ENCODE data around the gene LRRTM3.

The LRRTM3 gene

GRCh38 chr10:67036808-67037207, 111.0 kb downstream of the LRRTM3 start:
- DNase-seq = no peak

DNA sequence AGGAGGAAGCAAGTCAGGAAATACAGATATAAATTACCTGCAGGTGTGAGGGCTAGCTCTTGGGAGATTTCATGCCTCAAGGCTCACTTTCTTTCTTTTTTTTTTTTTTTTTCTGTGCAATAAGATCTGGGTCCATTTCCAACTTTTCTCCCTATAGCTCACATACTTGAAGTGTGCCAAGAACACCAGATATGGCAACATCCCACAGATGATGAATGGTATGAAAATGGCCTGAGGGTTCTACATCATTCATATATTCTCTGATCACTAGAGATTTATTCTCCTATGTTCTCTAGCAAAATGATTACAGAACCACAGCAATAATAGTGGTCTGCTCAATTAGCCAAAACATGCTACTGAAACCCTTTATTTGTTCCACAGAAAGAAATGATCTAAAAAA, 117.2 kb downstream of the LRRTM3 start:
- no peak for DNase-seq

GRCh38 chr10:67045404-67045803, 119.6 kb downstream of the LRRTM3 start:
- DNase-seq = no peak

DNA sequence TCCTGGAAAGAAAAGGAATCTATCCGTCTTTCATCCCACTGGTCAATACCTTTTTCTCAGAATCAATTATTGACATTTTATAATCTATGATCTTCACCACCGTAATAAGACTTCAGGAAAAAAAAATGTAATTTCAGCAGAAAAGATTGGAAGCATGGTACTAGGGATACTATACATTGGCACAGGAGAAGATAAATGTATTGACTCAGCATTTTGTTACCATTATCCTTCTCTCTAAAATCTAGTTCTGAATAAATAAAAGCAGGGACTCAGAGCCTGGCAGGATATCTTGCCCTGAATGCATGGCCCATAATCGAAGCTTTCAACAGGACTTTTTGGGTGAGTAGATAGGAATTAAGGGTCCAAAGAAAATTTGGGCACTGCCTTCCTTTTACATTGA, 120.7 kb downstream of the LRRTM3 start:
- DNase-seq = no peak

DNA sequence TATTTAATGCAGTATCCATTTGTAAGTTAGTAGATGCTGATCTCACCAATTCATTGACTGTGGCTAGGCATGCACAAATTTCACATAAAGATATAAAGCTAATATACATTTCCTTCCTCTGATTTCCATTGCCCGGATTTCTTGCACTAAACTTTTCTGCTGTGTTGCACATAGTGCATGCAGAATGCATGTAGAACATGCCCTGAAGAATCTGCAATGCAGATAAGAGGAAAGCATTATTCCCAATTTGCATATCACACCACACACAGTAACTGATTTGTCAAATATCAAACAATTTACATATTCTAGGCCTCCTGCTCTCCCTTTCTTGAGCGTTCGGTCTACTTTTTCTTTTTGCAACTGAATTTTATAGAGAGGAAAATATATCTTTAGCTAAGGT, 124.2 kb downstream of the LRRTM3 start:
- no peak for DNase-seq

DNA sequence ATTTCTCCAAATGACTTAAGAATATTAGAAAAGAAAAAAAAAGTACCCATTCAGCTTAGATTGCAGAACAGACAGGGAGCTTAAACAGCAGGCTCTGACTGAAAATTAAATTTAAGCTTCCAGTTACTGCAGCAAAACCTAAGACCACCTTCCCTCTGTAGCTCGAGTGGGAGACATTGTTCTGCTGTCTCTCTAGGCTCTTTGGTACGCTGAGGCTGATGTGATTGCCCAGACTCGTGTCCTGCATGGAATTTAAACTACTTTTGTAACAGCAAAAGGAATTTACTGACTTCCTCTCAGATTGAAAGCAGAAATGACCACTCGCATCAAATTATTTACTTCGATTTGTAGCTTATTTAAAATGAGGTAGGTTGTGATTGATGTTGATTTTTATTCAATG, 124.6 kb downstream of the LRRTM3 start:
- DNase-seq = no peak

DNA sequence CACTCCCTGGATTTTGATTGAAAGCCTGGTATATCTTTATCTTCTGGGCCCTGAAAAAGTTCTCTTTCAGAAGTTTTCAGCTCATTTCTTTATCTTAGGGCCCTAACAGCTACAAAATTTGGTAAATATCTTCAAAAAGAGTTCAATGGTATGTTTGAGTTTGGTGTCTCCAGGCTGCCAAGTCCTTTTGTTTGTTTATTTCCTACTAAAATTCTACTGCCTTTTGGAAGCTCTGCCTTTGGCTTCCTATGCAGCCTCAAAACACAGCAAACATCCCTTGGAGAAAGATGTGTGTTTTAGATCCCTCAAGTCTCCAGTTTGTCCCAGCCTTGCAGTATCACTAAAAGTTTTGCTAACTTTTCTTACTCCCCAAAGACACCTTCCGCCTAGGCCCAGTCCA, 146.8 kb downstream of the LRRTM3 start:
- DNase-seq = no peak

- no peak for DNase-seq
Measured at GRCh38 chr10:67075491-67075971, 149.7 kb downstream of the LRRTM3 start.

GRCh38 chr10:67076144-67076543, 150.3 kb downstream of the LRRTM3 start:
- DNase-seq = no peak

DNA sequence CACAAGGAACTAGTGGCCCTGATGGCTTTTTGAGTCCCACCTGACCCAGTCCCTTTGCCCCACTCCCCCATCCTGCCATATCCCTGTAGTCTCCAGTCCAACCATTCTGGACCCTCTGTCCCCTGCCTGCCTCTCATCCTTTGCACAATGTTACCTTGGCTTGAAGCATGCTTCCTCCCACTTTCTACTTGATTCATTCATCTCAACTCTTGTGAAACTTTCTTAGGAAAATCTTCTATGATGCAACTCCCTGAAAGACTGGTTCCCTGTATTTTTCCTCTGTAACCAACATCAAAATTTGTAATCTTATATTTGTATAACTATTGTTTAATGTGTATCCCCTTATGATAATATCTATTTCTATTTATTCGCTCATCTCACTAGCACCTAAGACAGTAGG, 151.5 kb downstream of the LRRTM3 start:
- DNase-seq = no peak

- DNase-seq = no peak
Measured at GRCh38 chr10:67079126-67079525, 153.3 kb downstream of the LRRTM3 start.

DNA sequence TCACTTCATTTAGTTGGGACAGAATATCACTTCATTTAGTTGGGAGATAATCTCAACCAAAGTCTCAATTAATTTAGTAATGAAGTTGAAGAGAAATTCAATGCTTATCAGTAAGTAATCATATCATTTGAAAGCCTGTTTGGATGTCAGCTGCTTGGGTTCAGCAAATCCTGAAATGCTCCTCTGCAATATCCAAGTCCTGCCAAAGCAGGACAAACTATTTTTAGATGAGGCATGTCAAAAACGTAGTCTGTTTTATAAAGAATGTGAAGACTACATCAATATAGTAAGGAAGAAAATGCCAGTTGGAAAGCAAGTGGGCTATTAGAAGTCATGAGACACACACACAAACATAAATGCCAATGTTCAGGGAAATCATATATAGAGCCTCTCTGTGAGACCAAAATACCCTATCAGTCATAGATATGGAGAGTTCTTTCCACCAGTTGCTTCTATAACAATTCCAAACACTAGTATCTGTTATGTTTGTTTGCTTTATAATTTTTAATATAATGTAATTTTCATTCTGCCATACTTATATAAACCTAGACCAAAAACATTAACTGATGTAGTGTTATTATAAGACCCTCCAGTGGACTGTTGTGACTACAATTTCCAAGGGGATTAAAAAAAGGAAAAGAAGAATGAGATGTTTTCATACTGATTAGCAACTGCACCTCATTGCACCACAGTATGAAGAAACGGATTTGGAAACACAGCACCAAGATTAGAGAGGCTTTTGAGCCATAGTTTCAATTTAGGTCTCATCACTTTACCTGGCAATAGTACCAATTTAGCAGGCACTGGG, 160.7 kb downstream of the LRRTM3 start:
- no peak for DNase-seq

DNA sequence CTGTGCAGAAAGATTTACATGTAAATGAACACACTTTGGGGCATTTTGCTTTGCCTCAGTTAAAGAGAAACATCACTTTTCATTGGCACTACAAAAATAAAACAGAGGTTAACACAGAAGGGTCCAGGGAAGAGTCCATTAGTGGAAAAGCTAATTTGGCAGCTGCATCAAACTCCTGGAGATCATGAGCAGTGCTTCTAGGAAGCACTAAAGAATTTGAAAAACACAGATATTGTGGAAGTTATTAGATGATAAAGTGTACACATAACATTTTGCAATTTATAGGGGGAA, 161.2 kb downstream of the LRRTM3 start:
- DNase-seq = no peak

- no peak for DNase-seq
Measured at GRCh38 chr10:67088036-67088435, 162.2 kb downstream of the LRRTM3 start.

DNA sequence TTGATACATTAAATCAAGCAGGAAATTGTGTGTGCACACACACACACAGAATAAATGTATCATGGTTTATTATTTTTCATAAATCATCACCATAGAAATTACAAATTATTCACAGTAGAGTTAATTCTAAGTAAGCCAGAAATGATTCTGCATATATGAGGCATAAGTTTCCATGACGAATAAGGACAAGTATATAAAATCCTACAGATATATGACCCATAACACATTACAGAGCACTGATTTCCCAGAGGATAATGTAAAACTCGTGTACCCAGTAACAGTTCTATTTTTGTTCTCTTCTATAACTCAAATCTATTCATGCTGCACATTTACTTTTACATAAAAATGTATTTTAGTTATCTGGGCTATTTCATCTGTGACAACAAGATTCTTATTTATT, 169.7 kb downstream of the LRRTM3 start:
- no peak for DNase-seq

- DNase-seq = no peak
Measured at GRCh38 chr10:67098461-67098860, 172.6 kb downstream of the LRRTM3 start.

- DNase-seq = no peak
Measured at GRCh38 chr10:67100951-67101350, 175.1 kb downstream of the LRRTM3 start.

DNA sequence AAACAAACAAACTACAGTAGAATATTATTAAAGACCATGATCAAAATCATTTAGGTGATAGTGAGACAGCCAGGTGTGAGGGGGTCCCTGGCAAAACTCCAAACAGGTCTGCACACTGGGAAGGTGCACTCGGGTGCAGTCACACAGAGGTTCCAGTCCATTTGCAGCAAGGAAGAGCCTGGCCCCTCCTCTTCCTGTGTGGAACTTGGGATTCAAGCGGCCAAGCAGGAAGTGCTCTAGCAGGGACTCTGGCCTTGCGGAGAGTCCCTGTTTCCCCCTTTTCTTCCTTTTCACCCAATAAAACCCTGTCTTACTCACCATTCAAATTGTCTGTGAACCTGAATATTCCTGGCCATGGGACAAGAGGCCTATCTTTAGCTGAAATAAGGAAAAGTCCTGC, 181.8 kb downstream of the LRRTM3 start:
- DNase-seq = no peak

GRCh38 chr10:67110286-67110685, 184.4 kb downstream of the LRRTM3 start:
- no peak for DNase-seq

GRCh38 chr10:67112765-67113164, 186.9 kb downstream of the LRRTM3 start:
- no peak for DNase-seq

DNA sequence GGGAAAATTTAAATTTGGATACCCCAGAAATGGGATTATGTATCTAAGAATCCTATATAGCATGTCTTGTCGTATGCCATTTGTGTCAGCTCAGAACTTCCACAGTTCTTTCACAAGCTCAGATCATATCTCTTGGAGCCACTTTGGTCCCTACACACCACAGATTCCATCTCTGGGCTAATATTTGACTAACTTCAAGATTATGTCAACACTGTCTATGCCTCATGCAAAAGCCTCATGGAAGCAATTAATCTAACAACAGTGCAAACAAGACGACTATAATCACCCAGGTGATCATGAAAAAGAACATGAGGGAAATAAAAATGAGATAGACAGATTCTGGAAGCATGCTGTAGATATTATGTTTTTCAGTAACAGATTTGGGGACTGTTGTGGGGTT, 189.1 kb downstream of the LRRTM3 start:
- no peak for DNase-seq

- no peak for DNase-seq
Measured at GRCh38 chr10:67115972-67116371, 190.1 kb downstream of the LRRTM3 start.

DNA sequence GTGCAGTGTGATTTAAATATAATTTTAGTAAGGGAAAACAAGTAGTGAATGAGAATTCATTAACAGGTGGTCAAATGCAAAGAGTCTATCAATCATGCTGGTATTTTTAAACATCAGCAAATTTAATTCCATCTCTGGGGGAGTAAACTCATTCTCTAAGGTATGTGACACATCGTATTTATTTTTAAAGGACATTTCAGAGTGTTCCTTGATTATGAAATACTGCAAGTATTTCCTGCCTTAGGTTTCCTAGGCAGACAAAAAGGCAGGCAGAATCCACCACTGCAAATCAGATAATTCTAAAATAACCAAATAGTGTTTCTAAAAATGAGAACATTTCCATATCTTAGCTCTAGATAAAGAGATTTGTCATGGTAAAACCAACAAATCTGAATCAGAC, 193.8 kb downstream of the LRRTM3 start:
- no peak for DNase-seq

- no peak for DNase-seq
Measured at GRCh38 chr10:67127441-67127840, 201.6 kb downstream of the LRRTM3 start.

DNA sequence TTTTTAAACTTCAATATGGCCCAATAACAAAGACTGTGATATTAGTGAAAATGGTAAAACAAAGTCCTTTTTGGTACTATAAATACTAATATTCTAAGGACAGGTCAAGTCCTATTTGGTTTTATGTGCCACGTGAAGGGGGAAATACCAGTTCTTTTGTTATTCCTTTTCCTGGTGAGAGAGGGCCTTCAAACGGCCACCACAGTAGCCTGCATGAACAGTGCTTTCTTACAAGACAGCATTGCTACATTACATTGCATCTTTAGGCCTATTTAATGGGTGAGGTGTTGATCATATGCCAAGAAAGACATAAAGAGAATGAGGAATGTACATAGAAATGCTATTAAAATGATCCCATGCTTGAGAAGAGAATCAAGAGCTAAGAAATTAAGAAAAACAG, 214.8 kb downstream of the LRRTM3 start:
- no peak for DNase-seq
